K562 (cell line): Measurements from ENCODE around the gene CCDC187. TPM values are rescaled to one million over a fixed set of nuclear protein-coding genes. Genes with fewer than 3 reads are reported as not detected.

Experiments used
- ATAC-seq: fragments of 200-7000 bp; cut with Tn5 transposase; 3 replicates; pipeline ENCODE4 v1.9.1; 2020; ENCODE audit warnings: moderate library complexity
- BruUV-seq: library from RNA; stranded (reverse); fragments of 400-500 nt; replicated peaks from 2 replicates; lab custom pipeline; 2021; lab: Mats Ljungman, UMichigan
- CTCF ChIA-PET: fragments of 300-600 bp; formaldehyde crosslinking; extraction: SDS; loops from one replicate; lab custom pipeline; 2021; ENCODE audit warnings: low intra/inter-chr PET ratio; lab: Yijun Ruan, JAX
- POLR2A ChIA-PET: fragments of 300-600, 350-650 bp; sonication (Branson Sonifier 250); formaldehyde crosslinking; extraction: SDS; loops from one replicate; lab custom pipeline; 2021; ENCODE audit warnings: antibody characterized with exemption, inconsistent platforms; lab: Yijun Ruan, JAX
- DNase-seq, 4 experiments: peaks; one replicate each; pipeline versions ENCODE4 v3.0.0 to v3.0.0-alpha.2; 2011 to 2018; ENCODE audit warnings: low spot score in 3 of 4, mixed read lengths in 3 of 4; ENCODE audit errors: extremely low read depth in 1 of 4
- FAIRE-seq: peaks from 2 replicates; lab custom pipeline; 2011; peaks lifted over from hg19 to GRCh38; lab: Jason Lieb, UNC
- H2AFZ ChIP-seq: 2 replicates; pipeline ENCODE4 v1.6.0; 2011; ENCODE audit warnings: low read depth, low read length, control low read depth, inconsistent platforms
- H3K27ac ChIP-seq: fragments of 200-600 bp; 3 replicates; pipeline ENCODE4 v1.8.0; 2011; ENCODE audit warnings: low read depth, mild to moderate bottlenecking, control low read depth, inconsistent platforms, low read length, moderate library complexity, mixed read lengths; ENCODE audit errors: extremely low read depth
- H3K27me3 ChIP-seq, 2 experiments: fragments of 300-600 bp in 1 of 2; 2 replicates in 1 of 2; 3 replicates in 1 of 2; pipeline versions ENCODE4 v1.6.0 to v1.8.0; 2011; ENCODE audit warnings: inconsistent platforms in 2 of 2, low read length in 2 of 2, mild to moderate bottlenecking in 1 of 2, mixed read lengths in 1 of 2, moderate library complexity in 1 of 2; ENCODE audit not compliant: control insufficient read depth in 2 of 2, insufficient read depth in 2 of 2
- H3K36me3 ChIP-seq: fragments of 300-600 bp; 3 replicates; pipeline ENCODE4 v1.8.0; 2011; ENCODE audit warnings: mild to moderate bottlenecking, low read length, inconsistent platforms; ENCODE audit not compliant: control insufficient read depth, insufficient read depth
- H3K4me1 ChIP-seq, 2 experiments: fragments of 200-600 bp in 1 of 2; replicated peaks in 1 of 2; 2 replicates in 1 of 2; 3 replicates in 1 of 2; pipeline versions ENCODE4 v1.5.1 to v1.8.0; 2011; ENCODE audit warnings: inconsistent platforms in 2 of 2, low read length in 2 of 2, mild to moderate bottlenecking in 1 of 2, mixed read lengths in 1 of 2, moderate library complexity in 1 of 2; ENCODE audit not compliant: control insufficient read depth in 2 of 2, insufficient read depth in 2 of 2
- H3K4me2 ChIP-seq: 2 replicates; pipeline ENCODE4 v1.6.1; 2011; ENCODE audit warnings: low read length, control low read depth, inconsistent platforms, mixed read lengths; ENCODE audit not compliant: insufficient read depth
- H3K4me3 ChIP-seq: fragments of 200-600 bp; sonication (generic), shearing (Covaris generic); 2 replicates; pipeline ENCODE4 v1.5.1; 2016; ENCODE audit warnings: control low read depth, inconsistent platforms
- H3K79me2 ChIP-seq: fragments of 200-600 bp; 3 replicates; pipeline ENCODE4 v1.8.0; 2011; ENCODE audit warnings: low read length, inconsistent platforms; ENCODE audit not compliant: control insufficient read depth, insufficient read depth
- H3K9ac ChIP-seq, 2 experiments: 2 replicates each; pipeline versions ENCODE4 v1.6.0 to v1.6.1; 2011; ENCODE audit warnings: low read depth in 2 of 2, low read length in 2 of 2, control low read depth in 1 of 2, inconsistent platforms in 1 of 2, mild to moderate bottlenecking in 1 of 2, mixed read lengths in 1 of 2; ENCODE audit not compliant: insufficient read depth in 1 of 2
- H3K9me1 ChIP-seq: one replicate; pipeline ENCODE4 v1.6.0; 2011; ENCODE audit warnings: inconsistent platforms, mild to moderate bottlenecking, low read length, moderate library complexity; ENCODE audit not compliant: control insufficient read depth, insufficient read depth
- H3K9me3 ChIP-seq: replicated peaks from 2 replicates; pipeline ENCODE4 v1.5.1; 2011; ENCODE audit warnings: low read depth, low read length, inconsistent platforms; ENCODE audit not compliant: control insufficient read depth, insufficient read depth
- H4K20me1 ChIP-seq: replicated peaks from 2 replicates; pipeline ENCODE4 v1.6.1; 2011; ENCODE audit warnings: low read length, inconsistent platforms, mixed read lengths; ENCODE audit not compliant: control insufficient read depth, insufficient read depth
- BCOR ChIP-seq: fragments of 450-650 bp; IDR thresholded peaks from 2 replicates; pipeline ENCODE4 v1.6.1; 2016
- FOXK2 ChIP-seq, 2 experiments: fragments of 450-650 bp; IDR thresholded peaks in 1 of 2; conservative IDR thresholded peaks in 1 of 2; 2 replicates each; pipeline ENCODE4 v1.6.1; 2016; ENCODE audit warnings: low read depth in 2 of 2, mild to moderate bottlenecking in 1 of 2
- HCFC1 ChIP-seq: IDR thresholded peaks from 2 replicates; pipeline ENCODE4 v1.6.1; 2012; ENCODE audit warnings: low read depth, low read length, improper control_type of control experiment
- HNRNPLL ChIP-seq: fragments of 200-400 bp; formaldehyde crosslinking; IDR thresholded peaks from 2 replicates; pipeline ENCODE4 v1.6.1; 2017; ENCODE audit warnings: low read length, low read depth, mild to moderate bottlenecking; ENCODE audit not compliant: poor library complexity, severe bottlenecking
- IFI16 ChIP-seq: fragments of 250-450 bp; sonication (Bioruptor Pico); IDR thresholded peaks from 2 replicates; pipeline ENCODE4 v2.1.2; 2022; ENCODE audit warnings: mild to moderate bottlenecking, inconsistent platforms
- KDM1A ChIP-seq, 2 experiments: fragments of 450-650 bp; IDR thresholded peaks; 2 replicates each; pipeline ENCODE4 v1.6.1; 2016; ENCODE audit warnings: mild to moderate bottlenecking in 2 of 2
- MLLT1 ChIP-seq, 2 experiments: fragments of 450-650 bp; IDR thresholded peaks; 2 replicates each; pipeline ENCODE4 v1.6.1; 2016
- NR2F6 ChIP-seq: fragments of 450-650 bp; formaldehyde crosslinking; IDR thresholded peaks from 2 replicates; pipeline ENCODE4 v1.4.0; 2020; ENCODE audit warnings: mild to moderate bottlenecking
- POLR2AphosphoS5 ChIP-seq: IDR thresholded peaks from 2 replicates; pipeline ENCODE4 v1.6.1; 2011; ENCODE audit warnings: mild to moderate bottlenecking, low read depth, low read length, moderate library complexity; ENCODE audit not compliant: control insufficient read depth, insufficient read depth
- SMARCA5 ChIP-seq: fragments of 450-650 bp; IDR thresholded peaks from 2 replicates; pipeline ENCODE4 v1.6.1; 2016
- SNAPC5 ChIP-seq: fragments of 250-450 bp; sonication (Bioruptor Pico); IDR thresholded peaks from 2 replicates; pipeline ENCODE4 v1.8.0; 2021; ENCODE audit warnings: moderate library complexity, mild to moderate bottlenecking, inconsistent platforms
- SP1 ChIP-seq: sonication (generic); formaldehyde crosslinking; IDR thresholded peaks from 2 replicates; pipeline ENCODE4 v1.8.1; 2022; ENCODE audit warnings: mild to moderate bottlenecking, missing genetic modification reagents
- THAP7 ChIP-seq: fragments of 250-450 bp; sonication (Bioruptor Pico); IDR thresholded peaks from 2 replicates; pipeline ENCODE4 v1.5.0; 2021
- ZBTB9 ChIP-seq: fragments of 450-650 bp; formaldehyde crosslinking; IDR thresholded peaks from 2 replicates; pipeline ENCODE4 v1.4.0; 2020; ENCODE audit warnings: mild to moderate bottlenecking, moderate library complexity
- ZFP36 ChIP-seq: fragments of 150-350 bp; IDR thresholded peaks from 2 replicates; pipeline ENCODE4 v1.6.1; 2018; ENCODE audit warnings: low read length, low read depth; ENCODE audit not compliant: partially characterized antibody
- ZNF232 ChIP-seq: sonication (generic); formaldehyde crosslinking; IDR thresholded peaks from 2 replicates; pipeline ENCODE4 v1.8.0; 2022; ENCODE audit warnings: mild to moderate bottlenecking, missing genetic modification reagents
- ZNF347 ChIP-seq: fragments of 450-650 bp; formaldehyde crosslinking; IDR thresholded peaks from 2 replicates; pipeline ENCODE4 v1.4.0; 2020; ENCODE audit warnings: low read depth, mild to moderate bottlenecking, moderate library complexity
- ZNF583 ChIP-seq: fragments of 250-450 bp; sonication (Bioruptor Pico); IDR thresholded peaks from 2 replicates; pipeline ENCODE4 v1.4.0; 2020
- WGBS: fragments of 100-300 bp; shearing (Covaris generic); methylation state at CpG from one replicate; pipeline ENCODE4 v1.1.6; 2016; ENCODE audit warnings: low coverage, mixed read lengths; ENCODE audit not compliant: insufficient coverage; ENCODE audit errors: missing lambda C conversion rate; 5-methylcytosine and 5-hydroxymethylcytosine counted together
- in situ Hi-C: fragments of 300-500 bp; cut with MboI; formaldehyde crosslinking; loops from 4 replicates; pipeline ENCODE4 v1.15.0; 2018; ENCODE audit warnings: inconsistent platforms, mixed read lengths
- intact Hi-C: fragments of 100-400 bp; cut with micrococcal nuclease; formaldehyde crosslinking; loops from 2 replicates; pipeline ENCODE4 v1.14.2; 2022
- polyA plus RNA-seq, 8 experiments: library from polyadenylated mRNA; depleted of rRNA in 4 of 8; stranded (reverse) in 5 of 8; unstranded in 3 of 8; fragments of >200 nt; fragmentation: Nextera tagmentation in 2 of 8; fragmentation: Illumina TruSeq in 1 of 8; extraction: Ambion mirVana in 2 of 8; extraction: Trizol in 1 of 8; gene quantifications; 2 replicates each; pipeline versions ENCODE4 v1.2.1 to v1.2.3, GENCODE V29; 2011 to 2014; ENCODE audit warnings: inconsistent platforms in 1 of 8, missing spikeins in 1 of 8
- total RNA-seq, 7 experiments: library from RNA; depleted of rRNA in 6 of 7; stranded (reverse); fragments of >200 nt in 6 of 7; fragmentation: Illumina TruSeq in 2 of 7; extraction: Trizol in 2 of 7; gene quantifications; 2 replicates each; pipeline versions ENCODE4 v1.2.1 to v1.2.3, GENCODE V29; 2011 to 2021; ENCODE audit warnings: low replicate concordance in 1 of 7

The CCDC187 gene
- total and polyA plus RNA-seq, 9 of the 15 experiments (the other 6 are each of a cell fraction or from before 2014, with no cell fraction given) = not detected

GRCh38 chr9:136325358-136325757 lies 21.5 kb upstream of the CCDC187 start:
- intact Hi-C loops = no loop called here
- CTCF ChIA-PET = no interaction called here
- WGBS = 67% methylated on average over 11 of the region's 13 CpGs
- TF ChIP-seq POLR2AphosphoS5 (no peak), HCFC1 (no peak), FOXK2 (conservative IDR thresholded peaks at IDR 0.05 in 1 of 2, IDR thresholded peaks at IDR 0.05 in 1 of 2; ENCODE audit: low read depth in 2 of 2) (no peak), ZNF347 (CRISPR knock-in tag) (no peak), SNAPC5 (CRISPR knock-in tag) (no peak), ZFP36 (peak; percentile 76), ZNF232 (CRISPR knock-in tag) (no peak), ZNF583 (CRISPR knock-in tag) (no peak), KDM1A (IDR thresholded peaks at IDR 0.05) (peak; percentile 46 to 64; a peak in 3 of 4 replicates), ZBTB9 (CRISPR knock-in tag) (no peak), MLLT1 (IDR thresholded peaks at IDR 0.05) (no peak), THAP7 (no peak), SP1 (CRISPR knock-in tag) (no peak), NR2F6 (CRISPR knock-in tag) (no peak), IFI16 (CRISPR knock-in tag) (no peak), SMARCA5 (0 out of 2 replicates have a peak, but pooled peaks have one; percentile 68), HNRNPLL (no peak), BCOR (peak; percentile 76)

More at GRCh38 chr9:136325358-136325757, 21.5 kb upstream of the CCDC187 start:
- in situ Hi-C loops = loop anchor here (25.0 kb wide), 1 partner anchor 312 kb away; no protein-coding TSS in a partner anchor
- POLR2A ChIA-PET = interaction anchor here (0.6 to 0.7 kb wide), 2 partner anchors 404 to 434 kb away, joined by 3 read pairs; no protein-coding TSS in a partner anchor
- no TSS peak for BruUV-seq
- H3K4me1 ChIP-seq = peaks cover 4 to 78% of the 10 kb centered on the region in 2 experiments
- no peaks in the 10 kb centered on the region for H3K9me3 ChIP-seq
- FAIRE-seq (no peak), DNase-seq (no peak), ATAC-seq (no peak)
- no peak overlapping the region for H3K4me2 ChIP-seq
- H3K4me3 ChIP-seq = no peak overlapping the region
- H2AFZ ChIP-seq = no peak overlapping the region
- H3K9ac ChIP-seq = peak overlapping the region in 1 of 2 experiments; percentile 86; a peak in 2 of 4 replicates
- peaks cover 19 to 35% of the 10 kb centered on the region in 2 experiments; a peak in 4 of 5 replicates for H3K27me3 ChIP-seq
- no peaks in the 10 kb centered on the region for H3K9me1 ChIP-seq
- no peak overlapping the region for H3K27ac ChIP-seq
- H3K36me3 ChIP-seq = no peaks in the 10 kb centered on the region
- no peaks in the 10 kb centered on the region; the same call in none of the 2 replicates for H4K20me1 ChIP-seq
- peaks cover 15% of the 10 kb centered on the region for H3K79me2 ChIP-seq
